HepG2 (cell line): ENCODE results near the gene TMEM185B. TPM values are rescaled to one million over a fixed set of nuclear protein-coding genes. Genes with fewer than 3 reads are reported as not detected.

Source experiments
- ADNP ChIP-seq: sonication (generic); formaldehyde crosslinking; IDR thresholded peaks from 2 replicates; pipeline ENCODE4 v1.4.0; 2020; ENCODE audit warnings: missing genetic modification reagents
- ATF3 ChIP-seq: sonication (generic); formaldehyde crosslinking; IDR thresholded peaks from 2 replicates; pipeline ENCODE4 v1.4.0; 2020; ENCODE audit warnings: missing genetic modification reagents
- CREB3 ChIP-seq: sonication (generic); formaldehyde crosslinking; IDR thresholded peaks from 2 replicates; pipeline ENCODE4 v1.5.0; 2020; ENCODE audit warnings: missing genetic modification reagents
- HNRNPUL1 ChIP-seq: fragments of 200-400 bp; formaldehyde crosslinking; IDR thresholded peaks from 2 replicates; pipeline ENCODE4 v1.6.1; 2017; ENCODE audit warnings: low read depth, mild to moderate bottlenecking, low read length, moderate library complexity
- KIAA2018 ChIP-seq: sonication (generic); formaldehyde crosslinking; IDR thresholded peaks from 2 replicates; pipeline ENCODE4 v1.5.0; 2020; ENCODE audit warnings: mild to moderate bottlenecking, missing genetic modification reagents, borderline replicate concordance
- TRIM24 ChIP-seq: sonication (generic); formaldehyde crosslinking; IDR thresholded peaks from 2 replicates; pipeline ENCODE4 v1.8.0; 2022; ENCODE audit warnings: mild to moderate bottlenecking, missing genetic modification reagents
- ZNF256 ChIP-seq: sonication (generic); formaldehyde crosslinking; conservative IDR thresholded peaks from 2 replicates; pipeline ENCODE4 v1.4.0; 2020; ENCODE audit warnings: missing genetic modification reagents
- ZNF552 ChIP-seq: sonication (generic); formaldehyde crosslinking; IDR thresholded peaks from 2 replicates; pipeline ENCODE4 v1.9.0; 2022; ENCODE audit warnings: missing genetic modification reagents, mild to moderate bottlenecking, borderline replicate concordance
- polyA plus RNA-seq, 8 experiments: library from polyadenylated mRNA; depleted of rRNA in 3 of 8; stranded (reverse) in 7 of 8; unstranded in 1 of 8; fragments of >200 nt; fragmentation: Illumina TruSeq in 4 of 8; extraction: Trizol in 4 of 8; gene quantifications; 2 replicates each; pipeline versions ENCODE4 v1.2.1 to v1.2.3, GENCODE V29; 2011 to 2016; ENCODE audit warnings: low read depth in 4 of 8, missing spikeins in 1 of 8, mixed read lengths in 1 of 8; ENCODE audit not compliant: insufficient read depth in 1 of 8
- total RNA-seq, 5 experiments: library from RNA; depleted of rRNA; stranded (reverse); fragments of >200 nt; fragmentation: Illumina TruSeq; extraction: Trizol; gene quantifications; 2 replicates each; pipeline ENCODE4 v1.2.3, GENCODE V29; 2016; ENCODE audit warnings: low read depth in 1 of 5
- TF ChIP-seq, protein P1 (sequence below): sonication (generic); formaldehyde crosslinking; IDR thresholded peaks from 2 replicates; pipeline ENCODE4 v1.5.0; 2020; ENCODE audit warnings: mild to moderate bottlenecking, missing genetic modification reagents
- TF ChIP-seq, protein P2 (sequence below): sonication (generic); formaldehyde crosslinking; conservative IDR thresholded peaks from 2 replicates; pipeline ENCODE4 v1.4.0; 2020; ENCODE audit warnings: missing genetic modification reagents

TMEM185B gene
- total and polyA plus RNA-seq, 2 of the 13 experiments (the other 11 are each of a cell fraction or from before 2014, with no cell fraction given): 5.6 to 7.0 TPM

- no peak for TF ChIP-seq KIAA2018 (CRISPR knock-in tag)
- TF ChIP-seq CREB3: no peak
- no peak; the same call in 1 of the 2 replicates for TF ChIP-seq ZNF552 (CRISPR knock-in tag)
- TF ChIP-seq, protein P1, sequence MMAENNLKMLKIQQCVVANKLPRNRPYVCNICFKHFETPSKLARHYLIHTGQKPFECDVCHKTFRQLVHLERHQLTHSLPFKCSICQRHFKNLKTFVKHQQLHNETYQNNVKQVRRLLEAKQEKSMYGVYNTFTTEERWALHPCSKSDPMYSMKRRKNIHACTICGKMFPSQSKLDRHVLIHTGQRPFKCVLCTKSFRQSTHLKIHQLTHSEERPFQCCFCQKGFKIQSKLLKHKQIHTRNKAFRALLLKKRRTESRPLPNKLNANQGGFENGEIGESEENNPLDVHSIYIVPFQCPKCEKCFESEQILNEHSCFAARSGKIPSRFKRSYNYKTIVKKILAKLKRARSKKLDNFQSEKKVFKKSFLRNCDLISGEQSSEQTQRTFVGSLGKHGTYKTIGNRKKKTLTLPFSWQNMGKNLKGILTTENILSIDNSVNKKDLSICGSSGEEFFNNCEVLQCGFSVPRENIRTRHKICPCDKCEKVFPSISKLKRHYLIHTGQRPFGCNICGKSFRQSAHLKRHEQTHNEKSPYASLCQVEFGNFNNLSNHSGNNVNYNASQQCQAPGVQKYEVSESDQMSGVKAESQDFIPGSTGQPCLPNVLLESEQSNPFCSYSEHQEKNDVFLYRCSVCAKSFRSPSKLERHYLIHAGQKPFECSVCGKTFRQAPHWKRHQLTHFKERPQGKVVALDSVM: no peak
- TF ChIP-seq, protein P2, sequence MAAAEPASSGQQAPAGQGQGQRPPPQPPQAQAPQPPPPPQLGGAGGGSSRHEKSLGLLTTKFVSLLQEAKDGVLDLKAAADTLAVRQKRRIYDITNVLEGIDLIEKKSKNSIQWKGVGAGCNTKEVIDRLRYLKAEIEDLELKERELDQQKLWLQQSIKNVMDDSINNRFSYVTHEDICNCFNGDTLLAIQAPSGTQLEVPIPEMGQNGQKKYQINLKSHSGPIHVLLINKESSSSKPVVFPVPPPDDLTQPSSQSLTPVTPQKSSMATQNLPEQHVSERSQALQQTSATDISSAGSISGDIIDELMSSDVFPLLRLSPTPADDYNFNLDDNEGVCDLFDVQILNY (CRISPR knock-in tag): 0 out of 2 replicates have a peak, but pooled peaks have one; percentile 47
- no peak for TF ChIP-seq HNRNPUL1
- TF ChIP-seq ZNF256 (CRISPR knock-in tag): no peak
- TF ChIP-seq ATF3 (CRISPR knock-in tag): no peak
- TF ChIP-seq TRIM24 (CRISPR knock-in tag): no peak
- no peak for TF ChIP-seq ADNP (CRISPR knock-in tag)
Observed at GRCh38 chr2:120223034-120223912, at the start of gene TMEM185B (continued).
